8988T (cell line): Measurements from ENCODE around the gene CTSK.

Experiments
- DNase-seq: peaks from one replicate; pipeline ENCODE4 v3.0.0; 2011

Gene CTSK

DNA sequence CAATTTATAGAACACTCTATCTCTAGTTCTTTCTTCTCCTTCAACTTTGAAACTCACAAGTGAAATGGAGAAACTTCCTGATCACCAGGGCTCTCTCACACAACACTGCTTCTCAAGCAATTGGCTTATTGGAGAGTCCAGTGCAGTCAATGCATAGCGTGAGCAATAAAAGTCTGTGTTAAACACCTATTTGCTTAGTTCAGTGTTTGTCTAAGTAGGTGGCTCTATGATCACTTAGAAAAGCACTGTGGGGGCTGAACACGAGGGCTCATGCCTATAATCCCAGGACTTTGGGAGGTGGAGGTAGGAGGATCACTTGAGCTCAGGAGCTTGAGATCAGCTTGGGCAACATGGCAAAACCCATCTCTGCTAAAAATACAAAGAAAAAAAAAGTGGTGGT lies 54.6 kb downstream of the CTSK start:
- DNase-seq, result no peak

DNA sequence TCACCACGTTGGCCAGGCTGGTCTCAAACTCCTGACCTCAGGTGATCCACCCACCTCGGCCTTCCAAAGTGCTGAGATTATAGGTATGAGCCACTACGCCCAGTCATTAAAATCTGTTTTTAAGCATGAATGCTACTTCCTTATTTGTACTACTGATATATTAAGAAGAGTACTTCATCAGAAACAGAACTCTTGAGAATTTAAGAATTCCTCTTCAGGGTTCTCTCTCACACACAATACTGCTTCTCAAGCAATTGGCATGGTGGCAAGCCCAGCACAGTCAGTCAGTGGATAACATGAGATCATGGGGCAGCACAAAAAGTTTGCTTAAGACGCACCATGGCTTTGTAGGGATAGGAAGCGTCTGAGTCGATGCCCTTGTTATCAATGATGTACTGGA lies 56.6 kb downstream of the CTSK start:
- no peak for DNase-seq

- no peak for DNase-seq
Measured at GRCh38 chr1:150749720-150750311, 58.2 kb downstream of the CTSK start.

DNA sequence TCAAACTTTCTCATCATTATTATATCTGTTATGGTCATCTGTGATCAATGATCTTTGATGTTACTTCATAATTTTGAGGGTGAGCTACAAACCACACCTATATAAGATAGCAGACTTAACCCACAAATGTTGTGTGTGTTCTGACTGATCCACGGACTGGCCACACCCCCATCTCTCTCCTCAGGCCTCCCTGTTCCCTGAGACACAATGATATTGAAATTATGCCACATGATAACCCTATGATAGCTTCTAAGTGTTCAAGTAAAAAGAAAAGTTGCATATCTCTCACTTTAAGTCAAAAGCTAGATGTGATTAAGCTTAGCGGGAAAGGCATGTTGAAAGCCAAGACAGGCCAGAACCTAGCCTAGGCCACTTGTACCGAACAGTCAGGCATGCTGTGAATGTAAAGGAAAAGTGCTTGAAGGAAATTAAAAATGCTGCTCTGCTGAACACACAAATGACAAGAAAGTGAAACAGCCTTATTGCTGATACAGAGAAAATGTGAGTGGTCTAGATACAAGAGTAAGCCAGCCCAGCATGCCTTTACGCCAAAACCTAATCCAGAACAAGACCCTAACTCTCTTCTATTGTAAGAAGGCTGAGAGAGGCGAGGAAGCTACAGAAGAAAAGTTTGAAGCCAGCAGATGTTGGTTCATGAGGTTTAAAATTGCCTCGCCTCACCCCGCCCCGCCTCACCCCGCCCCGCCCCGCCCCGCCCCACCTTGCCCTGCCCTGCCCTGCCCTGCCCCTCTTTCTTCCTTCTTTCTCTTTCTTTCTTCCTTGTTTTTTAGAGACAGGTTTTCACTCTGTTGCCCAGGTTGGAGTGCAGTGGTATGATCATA lies 59.0 kb downstream of the CTSK start:
- no peak for DNase-seq
